GM21576 (cell line): ENCODE results near the gene CD163L1.

Experiments used
- ATAC-seq: cut with Tn5 transposase; IDR thresholded peaks from one replicate; pipeline ENCODE4 v1.9.1; 2021; ENCODE audit warnings: mild to moderate bottlenecking, moderate library complexity; ENCODE audit not compliant: unreplicated experiment

The CD163L1 gene

DNA sequence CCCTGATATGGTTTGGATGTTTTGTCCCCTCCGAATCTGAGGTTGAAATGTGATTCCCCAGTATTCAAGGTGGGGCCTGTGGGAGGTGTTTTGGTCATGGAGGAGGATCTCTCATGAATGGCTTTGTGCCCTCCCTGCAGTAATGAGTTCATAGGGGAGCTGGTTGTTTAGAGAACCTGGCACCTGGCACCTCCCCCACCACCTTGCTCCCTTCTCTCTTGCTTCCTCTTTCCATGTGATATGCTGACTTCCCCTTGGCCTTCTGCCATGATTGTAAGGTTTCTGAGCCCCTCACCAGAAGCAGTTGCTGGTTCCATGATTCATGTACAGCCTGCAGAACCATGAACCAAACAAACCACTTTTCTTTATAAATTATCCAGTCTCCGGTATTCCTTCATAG, 32.6 kb downstream of the CD163L1 start:
- ATAC-seq, result no peak

GRCh38 chr12:7404275-7404674, 39.7 kb downstream of the CD163L1 start:
- no peak for ATAC-seq

- ATAC-seq, result no peak
These were observed 40.5 kb downstream of the CD163L1 start for GRCh38 chr12:7403466-7403865.

GRCh38 chr12:7399089-7399488, 44.9 kb downstream of the CD163L1 start:
- no peak for ATAC-seq

GRCh38 chr12:7396418-7396817, 47.5 kb downstream of the CD163L1 start:
- no peak for ATAC-seq

DNA sequence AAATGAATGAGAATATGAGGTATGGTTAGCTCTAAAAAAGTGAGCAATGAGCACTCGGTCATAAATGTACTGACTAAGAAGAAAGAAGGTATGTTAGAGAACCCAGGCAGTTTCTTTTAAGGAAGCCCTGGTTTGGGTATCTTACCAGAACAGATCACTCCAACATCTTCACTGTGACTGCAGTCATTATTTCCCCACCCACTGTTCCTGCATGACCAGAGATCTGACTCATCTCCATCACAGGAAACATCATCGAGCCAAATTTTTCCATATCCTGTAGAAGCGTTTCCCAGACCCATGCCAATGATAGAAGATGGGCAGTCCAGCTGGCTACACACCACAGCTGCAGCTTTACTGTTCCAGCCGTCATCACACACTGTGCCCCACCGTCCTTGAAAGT, 48.0 kb downstream of the CD163L1 start:
- no peak for ATAC-seq

GRCh38 chr12:7387289-7387688, 56.7 kb downstream of the CD163L1 start:
- no peak for ATAC-seq

- ATAC-seq, result no peak
These were observed 60.8 kb downstream of the CD163L1 start for GRCh38 chr12:7383157-7383556.

DNA sequence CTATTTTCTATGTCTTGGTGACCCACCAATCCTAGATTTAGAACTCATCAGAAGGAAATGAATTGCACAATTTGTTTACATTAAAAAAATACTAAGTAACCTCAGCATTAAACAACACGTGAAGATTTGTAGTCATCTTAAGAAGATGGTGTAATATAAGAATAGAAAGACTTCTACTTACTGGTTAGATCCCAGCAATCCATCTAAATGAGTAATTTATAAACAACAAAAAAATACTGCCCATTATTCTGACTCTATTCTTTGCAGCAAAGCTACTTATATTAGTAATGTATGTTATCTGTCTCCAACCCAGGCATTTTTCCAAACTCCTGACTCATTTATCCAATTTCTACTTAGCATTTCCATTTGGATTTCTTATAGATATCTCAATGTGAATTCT, 67.8 kb downstream of the CD163L1 start:
- no peak for ATAC-seq

DNA sequence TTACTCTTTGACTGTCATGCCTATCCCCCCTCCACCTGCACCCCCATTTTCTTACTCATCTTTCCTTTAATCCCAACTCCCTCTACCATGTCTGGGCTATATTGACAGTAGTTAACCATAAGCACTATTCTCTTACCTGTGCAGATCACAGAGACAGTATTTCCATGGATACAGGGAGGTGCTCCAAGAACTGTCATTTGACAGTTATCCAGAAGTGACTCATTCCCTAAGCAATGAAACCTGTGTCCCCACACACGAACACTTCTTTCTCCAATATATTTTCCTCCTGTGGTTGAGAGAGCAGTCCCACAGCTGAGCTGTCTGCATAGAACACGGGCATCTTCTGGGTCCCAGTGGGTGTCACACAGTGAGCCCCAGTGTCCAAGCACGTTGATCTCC, 68.8 kb downstream of the CD163L1 start:
- no peak for ATAC-seq

GRCh38 chr12:7374423-7375144, 69.4 kb downstream of the CD163L1 start:
- no peak for ATAC-seq

DNA sequence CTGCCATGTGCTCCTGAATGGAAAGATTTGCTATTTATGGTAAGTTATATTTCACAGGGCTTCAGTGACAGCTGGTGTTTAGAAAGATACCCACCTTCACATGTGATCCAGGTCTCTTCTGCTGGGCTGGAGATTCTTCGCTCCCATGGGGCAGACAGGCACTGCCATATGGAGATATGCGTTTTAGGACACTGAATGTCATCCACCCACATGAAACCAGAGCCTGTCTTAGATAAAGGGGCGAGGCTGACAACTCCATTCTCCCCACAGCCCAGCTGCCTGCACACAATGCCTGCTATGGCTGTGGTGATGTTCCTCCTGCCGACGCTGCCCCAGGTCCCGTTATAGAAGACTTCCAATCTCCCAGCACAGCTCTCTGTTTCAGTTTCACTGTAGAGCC, 70.7 kb downstream of the CD163L1 start:
- no peak for ATAC-seq

DNA sequence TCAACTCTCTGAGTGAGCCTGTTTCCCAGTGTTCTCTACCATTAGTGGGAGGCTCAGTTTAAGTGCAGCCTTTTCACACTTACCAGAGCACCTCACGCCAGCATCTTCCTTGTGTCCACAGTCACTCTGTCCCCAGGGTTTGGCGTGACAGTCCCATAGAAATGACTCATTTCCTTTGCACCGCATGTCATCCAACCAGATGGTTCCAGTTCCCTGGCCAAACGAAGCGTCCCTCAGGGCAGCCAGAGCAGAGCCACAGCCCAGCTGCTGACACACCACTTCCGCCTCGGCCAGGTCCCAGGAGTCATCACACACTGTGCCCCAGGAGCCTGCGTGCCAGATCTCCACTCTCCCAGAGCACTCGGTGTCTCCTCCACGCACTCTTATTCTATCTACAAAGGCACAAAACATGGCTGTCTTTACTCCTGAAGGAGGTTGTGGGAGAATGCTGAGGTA, 74.7 kb downstream of the CD163L1 start:
- peak; percentile 33 for ATAC-seq

GRCh38 chr12:7362734-7363133, 81.2 kb downstream of the CD163L1 start:
- no peak for ATAC-seq

DNA sequence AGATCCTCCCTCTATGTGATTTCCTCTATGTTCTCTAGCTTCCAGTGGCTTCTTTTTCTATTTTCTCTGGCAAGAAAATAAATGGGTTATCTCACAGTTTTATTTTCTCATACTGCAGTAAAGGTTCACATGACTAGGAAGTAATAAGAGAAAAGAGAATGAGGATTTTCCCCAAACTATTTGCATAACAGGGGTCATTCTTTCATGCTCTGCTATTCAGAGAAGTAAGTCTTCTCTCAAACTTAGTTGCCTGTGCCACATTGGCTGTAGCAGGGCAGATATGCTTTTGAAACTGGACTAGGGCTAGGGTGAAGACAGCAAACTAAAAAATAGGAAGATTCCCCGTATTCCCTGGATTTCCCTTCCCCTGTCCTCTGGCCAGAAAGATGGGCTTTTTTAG, 82.7 kb downstream of the CD163L1 start:
- ATAC-seq, result no peak

DNA sequence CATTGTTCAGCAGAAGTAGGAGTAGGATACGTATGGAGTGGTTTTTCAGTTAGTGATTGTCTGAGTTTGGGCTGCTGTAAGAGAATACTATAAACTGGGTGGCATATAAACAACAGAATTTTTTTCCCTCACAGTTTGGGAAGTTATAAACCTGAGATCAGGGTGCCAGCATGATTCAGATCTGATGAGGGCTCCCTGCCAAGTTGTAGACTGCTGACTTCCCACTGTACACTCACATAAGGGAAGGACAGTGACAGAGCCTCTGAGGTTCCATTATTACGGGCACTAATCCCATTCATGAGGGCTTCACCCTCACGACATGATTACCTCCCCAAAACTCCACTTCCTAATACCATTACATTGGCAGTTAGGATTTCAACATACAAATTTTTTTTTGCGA, 89.4 kb downstream of the CD163L1 start:
- no peak for ATAC-seq

- ATAC-seq, result no peak
These were observed 91.3 kb downstream of the CD163L1 start for GRCh38 chr12:7352661-7353060.

DNA sequence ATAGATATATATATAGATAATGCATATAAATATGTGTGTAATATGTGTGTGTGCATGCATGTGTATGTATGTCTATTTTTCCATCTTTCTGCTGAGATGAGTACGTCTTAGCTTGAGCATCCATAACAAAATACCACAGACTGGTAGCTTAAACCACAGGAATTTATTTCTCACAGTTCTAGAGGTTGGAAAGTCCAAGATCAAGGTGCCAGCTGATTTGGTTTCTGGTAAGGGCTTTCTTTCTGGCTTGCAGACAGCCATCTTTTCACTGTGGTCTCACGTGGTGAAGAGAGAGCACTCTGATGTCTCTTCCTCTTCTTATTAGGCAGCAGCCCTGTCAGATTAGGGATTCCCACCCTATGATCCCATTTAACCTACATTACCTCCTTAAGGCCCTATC, 92.8 kb downstream of the CD163L1 start:
- no peak for ATAC-seq

GRCh38 chr12:7349418-7349817, 94.5 kb downstream of the CD163L1 start:
- no peak for ATAC-seq

GRCh38 chr12:7346551-7347225, 97.3 kb downstream of the CD163L1 start:
- ATAC-seq, result no peak

- ATAC-seq, result no peak
These were observed 98.9 kb downstream of the CD163L1 start for GRCh38 chr12:7344833-7345606.

DNA sequence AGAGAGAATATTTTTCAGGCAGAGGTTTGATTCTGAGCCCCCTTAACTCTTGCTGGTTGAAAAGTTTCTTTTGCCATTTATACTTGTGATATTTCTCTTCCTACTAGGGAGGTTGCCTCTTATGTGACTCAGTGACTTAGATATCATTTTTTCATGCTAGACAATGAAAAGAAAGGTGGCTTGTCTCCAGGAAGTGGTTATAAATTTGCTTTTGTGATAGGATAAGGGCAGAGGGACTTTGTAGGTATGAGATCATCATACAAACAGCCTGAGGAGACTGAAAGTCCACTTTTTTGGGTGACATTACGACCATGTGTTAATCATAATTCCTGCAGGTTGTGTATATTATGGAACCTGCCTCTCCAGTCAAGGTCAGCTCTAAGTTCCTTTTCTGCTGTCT, 104.3 kb downstream of the CD163L1 start:
- ATAC-seq, result no peak
